GM21526 (cell line): ENCODE data around the gene ZSCAN25.
"Not testable (repeated sequence)": the region's sequence is repeated elsewhere in the genome, so short reads cannot be mapped to it uniquely, and the experiment has no call there.

ENCODE experiments used
- ATAC-seq: cut with Tn5 transposase; IDR thresholded peaks from one replicate; pipeline ENCODE4 v1.9.1; 2021; ENCODE audit warnings: moderate library complexity; ENCODE audit not compliant: unreplicated experiment, low FRiP score

The ZSCAN25 gene

DNA sequence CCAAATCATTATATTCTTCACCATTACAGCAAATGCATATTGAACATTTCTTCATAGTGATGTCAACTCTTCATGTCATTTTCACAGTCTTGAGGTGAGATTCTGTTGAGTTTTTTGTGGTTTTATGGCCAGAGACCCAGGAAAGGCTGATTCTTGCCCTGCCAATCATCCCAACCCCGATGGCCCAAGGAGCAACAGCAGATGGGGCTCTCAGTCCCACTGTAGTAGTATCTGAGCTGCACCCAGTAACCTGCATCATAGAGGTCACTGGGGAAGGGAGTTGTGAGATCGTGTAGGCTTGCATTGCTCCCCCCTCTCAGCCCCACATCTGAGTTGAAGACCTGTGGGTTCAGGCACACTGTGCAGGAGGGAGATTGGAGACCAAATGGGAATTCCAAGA is 26.7 kb downstream of the ZSCAN25 start:
- no peak for ATAC-seq

DNA sequence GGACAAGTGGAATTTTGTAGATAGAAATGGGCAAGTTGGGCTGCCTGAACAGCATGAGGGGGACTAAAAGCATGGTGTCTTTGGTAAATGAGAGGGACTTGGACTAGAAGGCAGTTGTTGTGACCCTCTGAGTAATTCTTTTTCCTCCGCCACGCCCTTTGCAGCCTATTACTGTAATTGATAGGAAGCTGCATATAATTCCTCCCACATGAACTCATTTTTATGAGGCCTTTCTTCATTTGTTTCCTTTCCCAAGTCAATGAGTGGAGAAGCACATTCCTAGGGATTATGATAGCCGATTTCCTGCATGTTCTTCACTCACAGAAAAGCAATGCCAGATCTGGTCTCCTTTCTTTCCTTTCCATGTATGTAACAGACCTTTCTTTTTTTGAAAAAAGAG is 27.7 kb downstream of the ZSCAN25 start:
- ATAC-seq = no peak

DNA sequence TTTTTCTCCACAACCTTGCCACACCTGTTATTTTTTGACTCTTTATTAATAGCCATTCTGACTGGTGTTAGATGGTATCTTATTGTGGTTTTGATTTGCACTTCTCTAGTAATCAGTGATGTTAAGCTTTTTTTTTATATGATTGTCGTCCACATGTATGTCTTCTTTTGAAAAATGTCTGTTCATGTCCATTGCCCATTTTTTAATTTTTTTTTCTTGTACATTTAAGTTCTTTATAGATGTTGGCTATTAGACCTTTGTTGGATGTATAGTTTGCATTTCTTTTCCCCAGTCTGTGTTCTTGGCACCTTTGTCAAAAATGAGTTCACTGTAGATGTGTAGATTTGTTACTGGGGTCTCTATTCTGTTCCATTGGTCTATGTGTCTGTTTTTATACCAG is 28.8 kb downstream of the ZSCAN25 start:
- ATAC-seq = no peak

DNA sequence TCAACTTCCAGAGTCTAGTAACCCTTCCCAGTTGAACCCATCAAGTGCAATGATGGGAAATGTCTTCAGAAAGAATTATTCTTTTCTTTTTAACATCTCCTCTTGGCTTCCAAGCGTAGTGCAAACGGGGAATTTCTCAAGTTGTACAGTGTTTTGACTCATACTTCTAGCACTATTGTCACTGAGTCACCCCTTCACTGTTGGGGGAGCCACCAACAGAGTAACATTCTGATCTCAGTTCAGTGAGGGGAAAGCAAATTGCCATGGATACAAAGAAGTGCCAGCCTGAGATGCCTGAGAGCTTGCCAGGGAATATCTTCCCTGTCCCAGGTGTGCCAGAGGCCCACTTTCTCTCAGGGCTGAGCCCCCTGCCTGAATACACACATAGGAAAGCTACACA is 32.1 kb downstream of the ZSCAN25 start:
- ATAC-seq = no peak

DNA sequence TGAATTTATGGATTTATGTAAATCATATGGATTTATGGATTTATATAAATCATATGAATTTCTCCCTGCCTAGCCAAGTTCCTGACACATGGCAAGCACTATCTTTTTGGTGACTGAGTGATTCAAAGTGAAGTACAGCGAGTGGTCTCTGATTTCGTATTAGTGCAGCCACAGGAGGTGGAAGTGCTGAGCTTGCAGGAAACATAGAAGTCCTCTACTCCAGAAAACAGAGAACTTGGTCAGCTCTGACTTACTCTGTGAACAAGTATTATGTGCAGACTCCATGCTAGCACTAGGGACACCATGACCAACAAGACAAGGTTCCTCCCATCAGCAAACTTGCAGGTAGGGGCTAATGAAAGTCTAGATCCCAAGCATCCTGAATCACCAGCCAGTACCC is 34.5 kb downstream of the ZSCAN25 start:
- ATAC-seq = no peak

DNA sequence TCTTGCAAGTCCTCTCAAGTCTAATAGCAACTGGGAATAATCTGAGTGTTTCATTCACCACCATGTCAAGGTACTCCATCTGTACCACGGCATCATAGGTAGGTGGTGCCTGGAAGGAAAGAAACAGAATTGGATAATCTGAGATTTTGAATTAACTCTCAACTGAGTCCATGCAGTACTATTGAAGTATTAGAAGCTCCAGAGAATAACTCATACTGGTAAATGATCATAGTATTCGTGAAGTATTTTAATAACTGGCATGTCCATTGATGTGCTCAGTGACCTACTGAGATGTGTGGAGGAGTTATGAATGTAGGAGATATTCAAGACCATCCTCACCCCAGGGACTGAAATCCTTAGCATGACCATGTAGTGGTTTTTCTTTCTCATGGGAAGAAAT is 35.9 kb downstream of the ZSCAN25 start:
- no peak for ATAC-seq

DNA sequence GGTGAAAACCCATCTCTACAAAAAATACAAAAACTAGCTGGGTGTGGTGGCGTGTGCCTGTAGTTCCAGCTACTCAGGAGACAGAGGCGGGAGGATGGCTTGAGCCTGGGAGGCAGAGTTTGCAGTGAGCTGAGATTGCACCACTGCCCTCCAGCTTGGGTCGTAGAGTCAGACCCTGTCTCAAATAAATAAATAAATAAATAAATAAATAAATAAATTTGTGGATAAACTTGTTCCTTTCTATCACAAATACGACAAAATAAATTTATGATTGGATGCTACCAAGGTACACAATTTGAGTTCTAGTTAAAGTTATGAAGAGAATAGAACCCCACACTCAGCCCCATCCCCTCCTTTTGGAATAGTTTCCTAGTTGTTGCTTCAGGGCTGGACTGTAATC is 36.5 kb downstream of the ZSCAN25 start:
- ATAC-seq = not testable (repeated sequence)

DNA sequence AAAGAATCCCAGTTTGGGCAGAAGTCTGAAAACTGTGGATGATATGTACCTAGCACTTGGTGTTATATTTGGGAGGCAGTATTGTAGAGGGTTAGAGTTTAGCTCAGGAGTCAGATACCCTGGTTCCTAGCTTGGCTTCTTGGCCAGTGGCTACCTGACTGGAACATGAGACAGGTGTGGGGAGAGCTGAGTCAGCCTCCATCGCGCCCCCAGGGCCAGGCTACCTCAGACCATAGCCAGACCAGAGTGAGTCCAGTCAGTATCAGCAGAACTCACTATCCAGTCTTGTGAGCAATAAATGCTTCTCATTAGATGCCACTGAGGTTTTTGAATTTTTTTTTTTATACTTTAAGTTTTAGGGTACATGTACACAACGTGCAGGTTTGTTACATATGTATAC is 37.0 kb downstream of the ZSCAN25 start:
- no peak for ATAC-seq

DNA sequence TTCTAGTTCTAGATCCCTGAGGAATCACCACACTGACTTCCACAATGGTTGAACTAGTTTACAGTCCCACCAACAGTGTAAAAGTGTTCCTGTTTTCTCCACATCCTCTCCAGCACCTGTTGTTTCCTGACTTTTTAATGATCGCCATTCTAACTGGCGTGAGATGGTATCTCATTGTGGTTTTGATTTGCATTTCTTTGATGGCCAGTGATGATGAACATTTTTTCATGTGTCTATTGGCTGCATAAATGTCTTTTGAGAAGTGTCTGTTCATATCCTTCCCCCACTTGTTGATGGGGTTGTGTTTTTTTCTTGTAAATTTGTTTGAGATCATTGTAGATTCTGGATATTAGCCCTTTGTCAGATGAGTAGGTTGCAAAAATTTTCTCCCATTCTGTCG is 37.9 kb downstream of the ZSCAN25 start:
- ATAC-seq = not testable (repeated sequence)

DNA sequence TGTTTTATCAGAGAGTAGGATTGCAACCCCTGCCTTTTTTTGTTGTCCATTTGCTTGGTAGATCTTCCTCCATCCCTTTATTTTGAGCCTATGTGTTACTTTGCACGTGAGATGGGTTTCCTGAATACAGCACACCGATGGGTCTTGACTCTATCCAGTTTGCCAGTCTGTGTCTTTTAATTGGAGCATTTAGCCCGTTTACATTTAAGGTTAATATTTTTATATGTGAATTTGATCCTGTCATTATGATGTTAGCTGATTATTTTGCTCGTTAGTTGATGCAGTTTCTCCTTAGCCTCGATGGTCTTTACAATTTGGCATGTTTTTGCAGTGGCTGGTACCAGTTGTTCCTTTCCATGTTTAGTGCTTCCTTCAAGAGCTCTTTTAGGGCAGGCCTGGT is 41.1 kb downstream of the ZSCAN25 start:
- not testable (repeated sequence) for ATAC-seq

DNA sequence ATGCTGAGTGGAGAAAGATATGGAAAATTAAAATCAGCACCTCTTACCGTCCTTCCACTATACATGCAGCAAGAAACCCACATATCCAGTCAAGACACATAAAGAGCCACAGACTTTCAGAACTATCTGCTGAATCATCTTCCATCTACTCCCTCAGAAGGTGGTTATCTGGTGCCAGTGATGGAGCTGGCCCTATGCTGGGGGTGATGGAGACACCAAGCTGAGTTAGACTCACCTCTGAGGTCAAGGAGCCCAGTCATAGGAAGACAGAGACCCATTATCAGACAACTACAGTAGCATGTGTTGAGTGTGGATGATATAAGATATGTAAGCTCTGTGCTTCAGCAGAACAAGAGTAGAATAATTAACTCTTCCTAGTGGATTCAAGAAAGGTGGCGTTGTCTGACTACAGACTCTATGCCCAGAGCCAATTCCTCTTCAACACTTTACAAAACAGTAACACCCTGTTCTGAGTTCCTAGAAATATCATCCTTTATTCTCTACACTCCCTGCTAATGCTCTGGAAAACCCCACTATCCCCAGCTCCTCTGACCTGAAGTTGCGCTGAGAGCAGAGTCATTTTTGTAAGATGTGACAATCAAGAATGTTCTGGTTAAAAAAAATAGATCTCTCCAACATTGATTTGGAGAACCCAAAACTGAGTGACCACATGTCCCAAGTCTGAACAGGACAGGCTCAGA is 48.7 kb downstream of the ZSCAN25 start:
- no peak for ATAC-seq

DNA sequence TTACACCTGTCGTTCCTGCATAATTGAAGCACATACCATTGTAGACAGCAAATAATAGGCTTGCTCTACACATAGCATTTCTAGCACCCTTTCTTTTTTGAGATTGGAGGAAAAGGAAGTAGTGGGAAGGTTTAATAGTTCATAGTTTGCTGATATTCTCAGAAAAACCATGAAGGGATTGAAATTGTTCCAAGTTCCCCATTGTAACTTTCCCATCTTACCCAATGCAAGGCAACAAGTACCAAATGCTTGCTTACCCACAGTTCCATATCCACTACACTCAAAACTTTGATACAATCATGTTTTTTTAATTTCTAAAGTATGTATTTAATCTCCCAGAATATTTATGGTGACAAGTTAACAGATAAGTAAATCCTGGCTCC is 49.3 kb downstream of the ZSCAN25 start:
- no peak for ATAC-seq

DNA sequence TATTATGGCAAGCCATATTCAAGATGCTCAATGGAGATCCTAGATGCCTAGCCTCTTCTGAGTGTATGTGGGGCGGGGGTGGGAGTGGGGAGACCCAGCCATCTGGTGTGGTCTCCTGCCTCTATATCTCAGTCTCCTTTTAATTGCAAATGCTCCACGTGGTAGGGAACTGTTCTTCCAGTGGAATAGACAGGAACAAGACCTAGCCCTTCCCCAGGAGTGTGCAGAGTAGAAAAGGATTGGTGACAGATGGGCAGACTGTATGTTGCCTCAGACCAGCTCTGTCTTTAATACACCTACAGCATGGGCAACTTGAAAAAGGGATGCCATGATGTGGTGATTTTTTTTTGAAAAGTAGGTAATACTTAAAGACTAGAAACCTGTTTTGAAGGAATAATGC is 50.4 kb downstream of the ZSCAN25 start:
- no peak for ATAC-seq

DNA sequence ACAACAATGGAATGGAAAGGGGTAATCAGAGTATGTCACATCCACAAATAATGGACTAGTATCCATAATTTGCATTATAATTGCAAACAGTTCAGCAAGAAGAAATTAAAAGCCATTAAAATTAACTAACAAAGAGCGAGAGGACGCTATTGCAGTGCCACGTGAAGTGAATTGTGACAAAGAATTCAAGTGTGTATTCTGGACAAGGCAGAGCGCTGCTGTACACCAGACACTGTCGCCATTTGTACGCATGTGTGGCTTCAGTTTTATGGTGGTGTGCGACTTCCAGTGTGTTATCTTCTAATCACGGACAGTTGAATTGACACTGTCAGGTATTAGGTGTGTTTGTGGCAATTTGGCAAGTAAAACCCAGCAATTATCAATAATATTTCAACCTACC is 51.8 kb downstream of the ZSCAN25 start:
- no peak for ATAC-seq

DNA sequence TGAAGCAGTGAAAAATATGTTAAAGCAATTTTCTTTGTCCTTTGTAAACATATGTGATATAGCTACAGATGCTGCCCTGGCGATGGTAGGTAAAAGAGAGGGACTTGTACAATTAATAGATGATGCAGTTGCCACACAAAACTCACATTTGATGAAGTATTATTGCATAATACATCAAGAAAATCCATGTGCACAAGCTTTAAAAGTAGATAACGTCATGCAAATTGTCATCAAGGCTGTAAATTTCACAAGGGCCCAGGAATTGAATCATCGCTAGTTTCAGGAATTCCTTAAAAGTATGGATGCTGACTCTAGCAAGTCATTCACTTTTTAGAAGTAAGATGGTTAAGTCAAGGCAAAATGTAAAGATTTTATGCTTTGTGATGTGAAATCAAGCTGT is 53.0 kb downstream of the ZSCAN25 start:
- ATAC-seq = no peak

DNA sequence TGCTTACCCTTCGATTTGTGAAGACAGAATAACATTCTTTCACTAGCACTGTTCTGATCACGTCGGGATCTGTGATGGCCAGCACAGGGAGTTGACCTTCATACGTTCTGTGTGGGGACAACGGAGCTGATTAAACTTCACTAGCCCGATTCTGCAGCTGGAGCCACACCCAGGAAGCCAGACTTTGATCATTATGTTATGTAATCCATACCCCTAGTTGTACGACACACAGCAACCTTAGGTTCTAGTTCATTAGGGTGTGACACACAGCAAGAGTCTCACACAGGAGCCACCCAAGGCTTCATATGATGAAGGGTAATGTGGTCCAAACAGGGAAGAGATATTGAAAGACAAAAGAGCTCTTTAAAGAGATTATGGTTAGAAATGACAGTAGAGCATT is 55.8 kb downstream of the ZSCAN25 start:
- ATAC-seq = no peak

DNA sequence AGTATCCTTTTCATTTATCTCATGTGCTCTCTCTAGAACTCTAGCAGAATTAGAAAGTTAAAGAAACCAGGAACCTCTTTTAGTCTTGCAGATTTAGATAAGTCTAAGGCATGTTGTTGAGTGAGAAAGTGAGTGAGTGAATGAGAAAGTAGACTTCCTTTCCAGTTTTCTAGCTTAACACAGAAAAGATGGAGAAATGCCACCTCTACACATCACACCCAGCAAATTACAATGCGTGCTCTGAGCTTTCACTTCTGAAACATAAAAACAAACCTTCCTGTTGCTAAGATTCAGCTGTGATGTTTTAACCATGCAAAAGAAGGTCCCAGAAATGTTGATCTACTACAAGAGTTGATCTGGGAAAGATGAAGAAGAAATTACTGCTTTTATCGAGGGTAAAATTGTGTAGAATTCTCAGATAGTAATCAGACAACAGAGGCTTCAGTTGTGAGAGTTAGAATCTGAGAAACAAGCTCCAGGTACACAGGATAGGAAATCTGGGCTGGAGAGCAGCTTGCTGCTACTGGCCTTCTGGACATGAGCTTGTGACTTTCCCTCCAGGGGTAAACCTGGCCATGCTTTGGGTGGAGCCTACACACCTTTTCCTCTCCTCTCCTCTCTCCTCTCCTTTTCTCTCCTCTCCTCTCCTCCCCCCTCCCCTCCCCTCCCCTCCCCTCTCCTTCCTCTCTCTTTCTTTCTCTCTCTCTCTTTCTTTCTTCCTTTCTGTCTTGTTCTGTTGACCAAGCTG is 58.4 kb downstream of the ZSCAN25 start:
- ATAC-seq = no peak

DNA sequence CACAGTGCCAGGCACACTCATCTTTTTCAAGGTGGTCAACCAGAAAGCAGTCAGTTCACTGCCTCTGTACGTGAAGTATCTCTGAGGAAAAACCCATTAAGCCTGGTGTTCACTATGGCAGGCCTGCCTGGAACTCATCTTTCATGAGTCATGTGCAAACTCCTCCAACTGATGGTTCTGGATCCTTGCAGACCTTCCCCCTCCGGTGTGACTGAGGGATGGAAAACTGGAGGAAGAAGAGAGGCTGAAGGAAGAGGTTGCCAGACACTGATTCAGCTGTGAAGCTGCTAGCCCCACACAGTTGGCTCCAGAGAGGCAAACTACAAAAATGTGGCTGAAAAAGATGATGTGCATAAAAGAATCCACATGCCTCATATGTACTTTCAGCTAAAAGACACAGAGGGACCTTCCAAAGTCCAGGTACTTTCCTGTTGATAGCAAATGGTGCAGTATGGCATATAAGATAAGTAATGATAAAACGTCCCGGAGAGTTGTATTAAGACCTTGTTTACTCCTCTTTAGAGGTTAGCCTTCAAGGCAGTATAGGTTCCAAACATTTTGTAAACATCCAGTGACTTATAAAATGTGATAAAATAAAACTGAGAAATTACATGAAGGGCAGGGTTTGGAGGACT is 60.4 kb downstream of the ZSCAN25 start:
- ATAC-seq = no peak

DNA sequence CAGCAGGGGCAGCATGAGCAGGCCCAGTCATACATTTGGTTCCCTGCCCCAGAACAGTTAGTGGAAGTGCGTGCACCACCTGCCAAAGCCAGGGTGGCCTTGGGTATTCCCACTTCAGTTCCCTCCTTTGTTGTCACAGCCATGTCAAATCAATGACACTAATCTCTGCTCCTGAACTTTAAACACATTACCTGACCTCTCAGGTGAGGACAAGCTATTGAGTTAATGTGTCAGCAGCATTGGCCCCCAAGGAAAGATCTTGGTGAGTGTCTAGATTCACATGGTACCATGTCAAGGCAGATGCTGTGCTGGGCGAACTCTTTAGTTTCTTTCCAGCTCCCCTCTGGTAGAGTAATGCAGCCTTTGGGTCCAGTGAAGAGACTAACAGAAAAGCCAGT is 60.9 kb downstream of the ZSCAN25 start:
- ATAC-seq = no peak

DNA sequence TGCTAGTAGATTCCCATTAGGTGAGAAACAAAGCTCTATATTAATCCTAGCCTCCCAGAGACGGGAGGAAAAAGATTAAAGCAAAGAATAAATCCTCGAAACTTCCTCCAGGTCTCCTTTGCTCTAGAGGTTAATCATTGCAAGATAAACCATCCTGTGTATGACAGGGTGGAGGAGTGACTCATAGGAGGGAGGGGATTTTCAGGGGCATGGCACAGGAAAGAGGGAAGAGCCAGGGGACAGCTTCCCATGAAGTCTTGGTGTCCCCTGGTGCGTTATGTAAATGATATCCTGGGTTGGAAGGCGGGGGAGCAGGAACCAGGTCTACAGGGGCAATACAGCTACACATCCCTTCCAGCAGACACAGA is 62.3 kb downstream of the ZSCAN25 start:
- no peak for ATAC-seq

DNA sequence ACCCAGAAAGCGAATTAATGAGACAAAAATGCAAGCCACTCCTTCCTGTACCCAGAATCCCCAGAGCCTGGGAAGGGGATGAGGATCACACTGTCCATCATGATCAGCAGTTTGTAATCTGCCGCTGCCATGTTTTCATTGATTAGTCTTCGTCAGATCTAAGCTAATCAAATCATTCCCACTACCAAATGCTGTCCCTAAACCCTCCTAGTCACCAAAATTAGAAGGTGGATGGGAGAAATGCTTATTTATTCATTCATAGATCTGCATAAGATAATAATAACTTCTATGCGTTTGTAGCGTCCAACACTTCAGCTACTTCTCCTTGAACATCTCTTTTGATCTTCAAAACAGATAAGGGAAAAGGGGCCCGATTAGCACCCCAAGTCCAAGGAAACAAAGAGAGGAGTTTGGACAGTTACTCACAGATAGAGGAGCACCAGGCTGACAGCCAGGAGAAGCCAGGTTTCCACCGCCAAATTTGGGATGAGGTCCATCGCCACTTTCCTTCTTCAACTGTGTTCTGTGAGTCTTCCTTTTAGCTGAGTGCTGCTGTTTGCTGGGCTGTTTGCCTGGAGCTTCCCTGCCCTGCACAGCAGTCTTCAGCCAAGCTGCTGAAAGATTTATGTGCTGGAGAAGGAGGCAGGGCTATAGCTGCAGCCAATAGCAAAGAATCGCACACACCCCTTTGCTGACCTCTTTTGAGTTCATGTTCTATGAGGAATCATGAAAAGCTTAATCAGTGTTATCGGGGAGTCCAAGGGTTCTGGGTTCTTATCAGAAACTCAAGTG is 62.9 kb downstream of the ZSCAN25 start, which contains the start of gene CYP3A5:
Gene CYP3A5 (minus strand): TSS at position 597 of the 792 bp plus-strand sequence. CDS start 100 bp downstream, at position 497.
- no peak for ATAC-seq
